Eye (tissue), 1 donor: ENCODE measurements around the gene TRPM7.

Source experiments
- DNase-seq: peaks from one replicate; pipeline ENCODE4 v3.0.0-alpha.2; 2015

Gene TRPM7

DNA sequence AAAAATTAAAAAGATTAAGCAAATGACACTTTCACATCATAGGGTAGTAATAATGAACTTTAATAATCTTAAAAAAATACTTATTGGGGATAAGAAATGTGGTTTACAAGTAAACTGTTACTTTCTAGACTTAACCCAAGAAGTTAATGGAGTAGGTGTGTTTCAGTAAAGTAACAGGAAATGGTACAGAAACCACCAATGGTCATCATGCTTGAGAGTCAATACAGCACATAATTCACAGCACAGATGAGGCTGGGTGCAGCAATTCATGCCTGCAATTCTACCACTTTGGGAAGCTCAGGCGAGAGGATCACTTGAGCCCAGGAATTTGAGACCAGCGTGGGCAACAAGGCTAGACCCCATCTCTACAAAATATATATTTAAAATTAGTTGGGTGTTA, 128.6 kb downstream of the TRPM7 start:
- no peak for DNase-seq

DNA sequence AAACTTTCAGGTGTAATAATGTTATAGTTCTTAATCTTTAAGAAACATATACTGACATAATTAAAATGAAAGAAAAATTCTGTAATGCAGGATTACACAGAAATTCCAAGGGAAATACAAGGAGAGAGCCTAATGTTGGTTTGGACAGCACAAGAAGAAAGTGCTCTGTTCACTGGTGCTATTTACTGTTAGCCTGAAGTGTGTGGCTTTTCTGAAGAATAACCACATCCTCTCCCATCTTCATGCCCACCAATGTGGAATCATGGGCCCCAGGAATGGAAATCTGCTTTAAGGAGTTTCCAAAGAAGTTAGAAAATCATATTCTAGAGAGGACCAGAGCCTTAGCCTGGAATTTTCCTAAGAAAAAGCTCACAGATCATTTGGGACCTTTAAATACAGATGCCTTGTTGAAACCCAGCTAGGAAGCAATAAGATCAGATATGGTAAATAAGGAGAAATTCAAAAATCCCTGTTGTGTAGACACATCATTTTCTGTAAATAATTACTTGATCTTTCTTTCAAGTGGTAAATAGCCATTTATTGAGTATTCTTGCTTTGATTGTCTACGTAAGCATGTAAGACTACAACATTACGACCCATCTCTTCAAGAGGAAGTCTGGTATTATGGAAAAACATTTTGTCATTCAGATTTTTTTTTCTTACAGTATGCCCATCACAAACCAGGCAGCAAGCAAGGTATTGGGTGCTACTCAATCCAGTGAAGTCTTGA, 129.8 kb downstream of the TRPM7 start:
- DNase-seq: no peak

DNA sequence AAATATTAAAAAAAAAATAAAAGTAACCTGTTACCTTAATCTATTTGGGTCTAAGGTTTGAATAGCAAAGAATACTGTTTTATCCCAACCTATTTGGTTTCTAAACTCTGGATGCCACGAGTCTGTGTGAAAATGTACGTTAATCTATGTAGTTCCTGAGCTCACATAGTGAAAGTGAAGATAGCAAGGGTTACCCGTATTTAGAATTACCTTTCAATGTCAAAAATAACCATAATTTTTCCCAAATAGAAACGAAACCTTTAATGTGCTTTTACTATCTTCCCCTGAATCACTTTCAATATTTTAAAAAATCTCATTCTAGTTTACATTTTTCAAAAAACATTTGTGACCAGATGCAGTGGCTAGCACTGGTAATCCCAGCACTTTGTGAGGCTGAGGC, 134.4 kb downstream of the TRPM7 start:
- no peak for DNase-seq

DNA sequence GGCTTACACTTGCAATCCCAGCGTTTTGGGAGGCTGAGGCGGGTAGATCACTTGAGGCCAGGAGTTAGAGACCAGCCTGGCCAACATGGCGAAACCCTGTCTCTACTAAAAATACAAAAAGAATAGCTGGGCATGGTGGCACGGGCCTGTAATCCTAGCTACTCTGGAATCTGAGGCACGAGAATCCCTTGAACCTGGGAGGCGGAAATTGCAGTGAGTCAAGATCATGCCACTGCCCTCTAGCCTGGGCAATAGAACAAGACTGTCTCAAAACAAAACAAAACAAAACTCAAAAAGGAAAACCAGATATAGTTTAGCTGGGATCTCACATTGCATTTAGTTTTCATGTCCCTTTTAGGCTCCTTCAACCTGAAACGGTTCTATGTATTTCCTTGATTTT, 137.3 kb downstream of the TRPM7 start:
- DNase-seq: no peak

DNA sequence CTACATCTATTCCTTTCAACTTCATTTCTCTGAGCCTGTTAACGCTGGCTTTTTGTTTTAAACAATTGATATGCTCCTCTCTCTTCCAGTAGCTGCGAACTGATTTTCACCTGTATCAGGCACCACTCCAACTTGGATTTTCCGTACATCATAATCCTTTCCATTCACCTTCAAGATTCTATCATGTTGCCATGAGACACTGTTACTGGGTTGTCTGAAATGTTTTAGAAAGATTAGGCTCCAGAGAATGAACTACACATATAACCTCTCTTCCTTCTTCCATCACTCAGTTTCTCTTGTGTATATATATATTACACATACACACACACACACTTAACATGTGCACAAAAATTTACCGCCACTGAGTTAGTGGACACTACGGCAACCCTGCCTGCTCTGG, 140.0 kb downstream of the TRPM7 start, which contains the start of gene USP50:
Gene USP50, minus strand, starts transcription at position 101 of the 400 bp plus-strand sequence. CDS start 141 bp downstream, outside the sequence.
- no peak for DNase-seq

DNA sequence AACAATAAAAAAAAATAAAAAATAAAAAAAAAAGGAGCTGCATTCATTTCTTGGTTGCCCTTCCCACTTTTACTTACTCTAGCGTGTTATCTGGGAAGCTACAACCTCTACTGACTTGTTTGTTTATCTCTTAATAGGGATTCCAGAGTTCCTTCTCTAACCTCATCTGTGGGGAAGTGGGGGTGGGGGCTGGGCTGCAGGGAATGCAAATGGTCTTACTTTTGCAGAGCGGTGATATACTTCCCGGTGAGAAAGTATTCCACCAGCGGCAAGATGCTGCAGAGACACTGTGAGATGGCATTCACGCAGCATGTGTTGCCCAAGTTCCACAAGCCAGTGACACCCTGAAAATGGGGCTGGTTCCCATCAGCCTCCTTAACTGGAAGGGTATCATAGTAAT, 142.2 kb downstream of the TRPM7 start:
- no peak for DNase-seq

DNA sequence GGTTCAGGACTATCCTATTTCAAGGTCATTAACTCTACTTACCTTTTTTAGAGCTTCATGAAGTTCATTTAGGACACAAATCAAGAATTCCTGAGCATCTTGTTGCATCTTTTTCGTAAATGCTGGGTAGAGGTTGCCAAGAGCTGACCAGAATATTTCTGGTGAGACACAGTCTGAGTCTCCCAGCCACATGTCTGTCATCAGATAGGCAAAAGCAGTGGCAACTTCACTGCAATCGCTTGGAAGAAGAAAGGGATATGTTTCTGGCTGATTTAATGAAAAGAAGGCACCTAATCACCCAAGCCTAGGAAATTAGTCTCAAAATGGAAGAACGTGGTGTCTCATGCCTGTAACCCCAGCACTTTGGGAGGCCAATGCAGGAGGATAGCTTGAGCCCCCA, 143.0 kb downstream of the TRPM7 start:
- no peak for DNase-seq

DNA sequence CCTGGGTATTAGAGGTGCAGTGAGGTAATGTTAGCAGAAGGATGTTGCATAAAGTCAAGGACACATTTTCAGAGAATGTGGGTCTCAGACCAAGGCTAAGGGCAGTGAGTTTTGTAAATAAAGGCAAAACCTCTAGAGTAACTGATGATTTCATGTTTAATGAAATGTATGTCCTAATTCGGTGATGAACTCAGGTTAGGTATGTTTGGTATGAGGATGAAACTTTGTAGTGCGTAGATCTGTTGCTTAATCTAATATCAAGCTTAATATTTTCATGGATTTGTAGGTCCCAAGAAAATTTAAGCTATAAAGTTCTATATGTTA, 143.7 kb downstream of the TRPM7 start:
- no peak for DNase-seq

DNA sequence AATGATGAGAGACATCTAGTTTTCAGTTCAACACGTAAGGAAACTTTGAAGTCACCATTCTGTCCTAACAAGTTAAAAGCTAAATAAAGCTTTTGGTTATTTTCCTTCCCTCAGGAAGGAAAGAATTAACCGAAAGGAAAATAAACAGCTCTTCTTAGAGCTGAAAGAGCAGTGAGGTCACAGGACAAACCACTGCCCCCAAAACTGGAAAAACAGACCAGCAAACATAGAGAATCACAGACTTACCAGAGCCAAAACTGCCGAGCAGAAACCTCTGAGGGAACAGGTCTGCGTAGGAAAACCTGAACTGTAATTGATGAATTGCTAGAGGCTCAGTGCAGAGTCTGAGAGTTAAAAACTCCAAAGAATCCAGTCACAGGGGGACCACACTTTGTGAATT, 154.8 kb downstream of the TRPM7 start:
- no peak for DNase-seq

DNA sequence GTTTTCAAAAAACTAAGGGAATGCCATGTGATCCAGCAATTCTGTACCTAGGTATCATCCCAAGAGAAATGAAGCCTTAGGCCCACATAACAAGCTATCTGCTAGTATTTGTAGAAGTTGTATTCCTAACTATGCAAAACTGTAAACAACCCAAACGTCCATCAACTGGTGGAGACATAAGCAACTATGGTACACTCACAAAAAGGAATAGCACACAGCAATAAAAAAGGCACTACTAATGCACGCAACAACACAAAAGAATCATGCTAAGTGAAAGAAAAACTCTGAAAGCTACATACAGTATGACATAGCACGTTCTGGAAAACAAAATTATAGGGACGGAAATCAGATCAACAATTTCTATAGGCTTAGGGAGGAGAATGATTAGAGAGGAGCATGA, 155.4 kb downstream of the TRPM7 start:
- no peak for DNase-seq

DNA sequence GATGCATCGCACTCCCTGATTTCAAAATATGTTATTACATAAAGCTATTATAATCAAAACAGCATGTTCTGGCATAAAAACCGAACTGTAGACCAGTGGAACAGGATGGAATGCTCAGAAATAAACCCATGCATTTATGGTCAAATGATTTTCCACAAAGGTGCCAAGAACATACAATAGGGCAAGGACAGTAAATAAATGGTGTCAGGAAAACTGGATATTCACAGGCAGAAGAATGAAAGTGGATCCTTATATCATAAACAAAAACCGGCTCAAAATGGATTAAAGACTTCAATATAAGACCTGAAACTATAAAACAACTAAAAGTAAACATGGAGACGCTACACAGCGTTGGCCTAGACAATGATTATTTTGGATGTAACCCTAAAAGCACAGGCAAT, 162.7 kb downstream of the TRPM7 start:
- peak; percentile 58 for DNase-seq

DNA sequence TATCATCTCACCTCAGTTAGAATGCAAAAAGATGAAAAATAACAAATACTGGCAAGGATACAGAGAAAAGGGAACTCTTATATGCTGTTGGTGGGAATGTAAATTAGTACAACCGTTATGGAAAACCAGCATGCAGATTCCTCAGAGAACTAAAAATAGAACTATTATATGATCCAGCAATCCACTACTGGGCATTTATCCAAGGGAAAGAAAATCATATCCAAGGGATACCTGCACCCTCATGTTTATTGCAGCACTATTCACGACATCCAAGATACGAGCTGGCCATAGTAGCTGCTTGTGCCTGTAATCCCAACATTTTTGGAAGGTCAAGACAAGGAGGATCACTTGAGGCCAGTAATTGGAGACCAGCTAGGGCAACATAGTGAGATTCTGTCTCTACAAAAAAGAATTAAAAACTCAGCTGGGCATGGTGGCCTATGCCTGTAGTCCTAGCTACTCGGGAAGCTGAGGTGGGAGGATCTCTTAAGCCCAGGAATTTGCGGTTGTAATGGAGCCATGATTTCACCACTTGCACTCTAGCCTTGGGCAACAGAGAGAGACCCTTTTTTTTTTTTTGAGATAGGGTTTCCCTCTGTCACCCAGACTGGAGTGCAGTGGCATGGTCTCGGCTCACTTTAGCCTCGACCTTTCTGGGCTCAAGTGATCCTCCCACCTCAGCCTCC, 166.7 kb downstream of the TRPM7 start:
- DNase-seq: no peak

DNA sequence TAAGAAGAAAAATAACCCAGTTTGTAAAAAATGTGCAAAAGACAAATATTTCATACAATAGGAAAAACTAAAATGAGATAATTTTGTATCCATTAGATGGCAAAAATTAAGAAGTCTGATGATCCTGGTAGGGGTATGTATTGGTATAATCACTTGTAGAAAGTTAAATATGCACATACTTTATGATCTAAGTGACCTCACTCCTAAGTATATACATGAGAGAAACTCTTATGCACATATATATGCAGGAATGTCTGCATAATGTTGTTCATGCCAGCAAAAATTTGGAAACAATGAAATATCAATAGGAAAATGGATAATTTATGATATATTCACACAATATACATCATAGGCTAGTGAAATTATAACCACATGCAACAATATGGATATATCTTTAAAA, 173.6 kb downstream of the TRPM7 start:
- DNase-seq: no peak
